Stimulated activated CD8-positive, alpha-beta memory T cell treated with anti-CD3 and anti-CD28 coated beads, Interleukin-4, amount 100 ng/mL, for 48 hours (primary cell): ENCODE measurements around the gene GABARAP.
"Not testable (repeated sequence)": the region's sequence is repeated elsewhere in the genome, so short reads cannot be mapped to it uniquely, and the experiment has no call there.

Source experiments
- DNase-seq: peaks from one replicate; pipeline ENCODE4 v3.0.0-alpha.2; 2020

GABARAP gene

GRCh38 chr17:7260651-7261378 lies 18.6 kb upstream of the GABARAP start:
- peak; percentile 61 for DNase-seq

GRCh38 chr17:7260151-7260550 lies 17.9 kb upstream of the GABARAP start:
- DNase-seq = no peak

- DNase-seq = no peak
Observed at GRCh38 chr17:7259555-7259889, 17.3 kb upstream of the GABARAP start.

- peak; percentile 52 for DNase-seq
Observed at GRCh38 chr17:7258731-7259554, 16.7 kb upstream of the GABARAP start.

- DNase-seq = no peak
Observed at GRCh38 chr17:7256766-7257456, 14.7 kb upstream of the GABARAP start.

- DNase-seq = no peak
Observed at GRCh38 chr17:7254511-7254910, 12.3 kb upstream of the GABARAP start.

- DNase-seq = no peak
Observed at GRCh38 chr17:7253082-7253481, 10.8 kb upstream of the GABARAP start.

GRCh38 chr17:7252176-7253043 lies 10.2 kb upstream of the GABARAP start, which contains the start of gene ELP5:
Gene ELP5, plus strand, starts transcription at chr17:7252215. Its CDS starts 336 bp downstream, at chr17:7252551.
- peak; percentile 99 for DNase-seq

- DNase-seq = peak; percentile 77
Observed at GRCh38 chr17:7251661-7252175, 9.5 kb upstream of the GABARAP start, which contains the start of gene CTDNEP1. Gene CTDNEP1, minus strand, starts transcription at chr17:7251734. Its CDS starts 438 bp downstream, at chr17:7251296.

GRCh38 chr17:7250695-7251627 lies 8.7 kb upstream of the GABARAP start:
- DNase-seq = no peak

GRCh38 chr17:7249830-7250229 lies 7.6 kb upstream of the GABARAP start:
- DNase-seq = no peak

- DNase-seq = no peak
Observed at GRCh38 chr17:7249214-7249613, 7.0 kb upstream of the GABARAP start.

- DNase-seq = no peak
Observed at GRCh38 chr17:7248796-7249195, 6.5 kb upstream of the GABARAP start.

- DNase-seq = no peak
Observed at GRCh38 chr17:7246779-7247178, 4.5 kb upstream of the GABARAP start.

- not testable (repeated sequence) for DNase-seq
Observed at GRCh38 chr17:7243838-7244237, 1.6 kb upstream of the GABARAP start.

- no peak for DNase-seq
Observed at GRCh38 chr17:7243453-7243729, 1.1 kb upstream of the GABARAP start.

- DNase-seq = peak; percentile 95
Observed at GRCh38 chr17:7242717-7243452, 636 bp upstream of the GABARAP start.

GRCh38 chr17:7241090-7241733 lies 1.0 kb downstream of the GABARAP start:
- no peak for DNase-seq

- DNase-seq = no peak
Observed at GRCh38 chr17:7240375-7240774, 1.9 kb downstream of the GABARAP start.
